HL-60/S4 treated with phorbol 12-myristate 13-acetate at 8.2 ng/mL for 4 days and 3 days (cell line): Measurements from ENCODE around the gene IL17REL.

Experiments
- in situ Hi-C: fragments of 300-500 bp; cut with MboI; formaldehyde crosslinking; loops from 2 replicates; pipeline ENCODE4 v1.15.0; 2022; ENCODE audit warnings: low sequenced_read_pairs

IL17REL gene

DNA sequence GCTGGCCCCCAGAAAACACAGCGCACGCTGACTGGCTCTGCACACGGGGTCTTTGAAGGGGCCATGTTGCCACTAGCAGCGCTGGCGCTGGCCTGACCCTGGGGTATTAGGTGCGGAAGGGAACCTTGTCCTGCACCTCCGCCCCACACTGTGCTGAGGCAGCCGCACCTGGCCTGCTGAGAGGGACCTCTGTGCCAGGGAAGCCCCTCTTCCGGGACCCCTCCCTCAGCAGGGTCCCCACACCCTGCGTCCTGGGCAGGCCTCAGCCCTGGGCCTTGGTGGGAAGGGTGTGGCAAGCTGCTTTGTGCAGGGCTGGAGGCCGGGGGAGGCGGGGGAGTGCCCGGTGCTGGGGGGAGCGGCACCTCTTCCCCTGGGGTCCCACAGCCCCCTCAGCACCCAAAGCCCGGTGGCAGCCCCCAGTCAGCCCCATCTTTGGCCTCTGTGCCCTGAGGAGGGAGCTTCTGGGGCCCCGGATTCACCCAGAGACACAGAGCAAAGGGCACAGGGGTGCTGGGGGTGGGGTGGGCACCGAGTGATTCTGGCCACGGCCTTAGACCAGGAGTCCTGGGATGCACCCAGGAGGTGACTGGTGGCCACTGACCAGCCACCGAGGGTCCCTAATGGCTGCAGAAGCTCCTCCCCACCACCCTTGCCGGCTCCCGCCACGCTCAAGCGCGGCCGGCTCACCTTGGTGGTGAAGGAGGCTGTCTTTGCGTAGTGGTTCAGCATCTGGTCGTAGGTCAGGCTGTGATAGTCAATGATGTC lies 34.1 kb upstream of the IL17REL start:
- in situ Hi-C loops, result loop anchor here (25.0 kb wide), 1 partner anchor 284 kb away; no protein-coding TSS in a partner anchor

DNA sequence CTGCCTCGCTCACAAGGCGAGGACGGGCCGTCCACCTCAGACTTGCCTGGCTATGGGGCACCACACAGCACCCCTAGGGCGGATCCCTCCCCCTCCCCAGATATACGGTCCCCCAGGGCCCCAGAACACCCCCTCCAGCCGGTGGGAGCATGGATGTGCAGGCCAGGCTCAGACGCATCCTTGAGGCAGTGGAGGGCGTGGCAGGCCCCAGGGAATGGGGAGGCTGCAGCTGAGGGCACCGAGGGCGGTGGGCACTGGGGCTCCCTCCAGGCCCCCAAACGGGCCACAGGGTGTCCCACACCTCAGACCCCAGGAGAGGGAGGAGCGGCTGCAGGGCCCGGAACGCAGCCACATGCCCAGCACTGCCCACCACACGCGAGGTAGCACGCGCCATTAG lies 33.5 kb upstream of the IL17REL start:
- in situ Hi-C loops, result loop anchor here (25.0 kb wide), 1 partner anchor 284 kb away; no protein-coding TSS in a partner anchor

DNA sequence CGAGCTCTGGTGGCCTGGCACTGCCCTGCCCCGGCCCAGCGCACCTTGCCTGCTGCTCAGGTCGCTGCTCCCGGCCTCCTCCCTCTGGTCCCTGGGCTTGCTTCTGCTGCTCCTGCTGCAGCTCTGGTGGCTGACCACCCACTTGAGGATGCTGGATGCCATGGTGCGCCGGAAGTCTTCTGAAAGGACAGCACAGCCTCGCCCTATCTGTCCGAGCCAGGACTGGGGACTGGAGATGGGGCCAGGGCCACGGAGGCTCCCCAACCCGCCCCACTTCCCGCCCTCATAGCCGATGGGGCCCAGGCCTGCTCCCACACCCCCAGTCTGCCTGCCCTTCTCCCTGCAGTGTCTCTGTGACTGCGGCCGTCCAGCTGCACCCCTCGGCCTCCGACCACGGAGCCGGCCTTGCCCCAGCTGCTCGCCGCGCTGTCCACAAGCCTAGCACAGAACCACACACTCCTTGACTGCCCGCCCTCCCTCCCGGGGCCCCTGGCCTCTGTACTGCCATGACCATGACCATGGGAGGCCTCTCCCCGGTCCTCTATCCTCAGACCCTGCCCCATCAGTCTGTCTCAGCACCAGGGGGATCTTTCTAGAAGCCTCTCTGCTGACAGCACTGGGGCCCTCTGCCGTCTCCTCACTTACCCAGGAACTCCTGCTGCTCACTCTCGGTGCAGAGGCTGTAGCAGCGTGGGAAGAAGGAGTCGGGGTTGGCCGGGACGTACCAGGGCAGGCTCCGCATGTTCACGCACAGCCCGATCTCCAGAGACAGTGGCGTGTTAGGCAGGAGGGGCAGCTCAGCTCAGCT lies 32.9 kb upstream of the IL17REL start:
- in situ Hi-C loops, result loop anchor here (25.0 kb wide), 1 partner anchor 283 kb away; no protein-coding TSS in a partner anchor

DNA sequence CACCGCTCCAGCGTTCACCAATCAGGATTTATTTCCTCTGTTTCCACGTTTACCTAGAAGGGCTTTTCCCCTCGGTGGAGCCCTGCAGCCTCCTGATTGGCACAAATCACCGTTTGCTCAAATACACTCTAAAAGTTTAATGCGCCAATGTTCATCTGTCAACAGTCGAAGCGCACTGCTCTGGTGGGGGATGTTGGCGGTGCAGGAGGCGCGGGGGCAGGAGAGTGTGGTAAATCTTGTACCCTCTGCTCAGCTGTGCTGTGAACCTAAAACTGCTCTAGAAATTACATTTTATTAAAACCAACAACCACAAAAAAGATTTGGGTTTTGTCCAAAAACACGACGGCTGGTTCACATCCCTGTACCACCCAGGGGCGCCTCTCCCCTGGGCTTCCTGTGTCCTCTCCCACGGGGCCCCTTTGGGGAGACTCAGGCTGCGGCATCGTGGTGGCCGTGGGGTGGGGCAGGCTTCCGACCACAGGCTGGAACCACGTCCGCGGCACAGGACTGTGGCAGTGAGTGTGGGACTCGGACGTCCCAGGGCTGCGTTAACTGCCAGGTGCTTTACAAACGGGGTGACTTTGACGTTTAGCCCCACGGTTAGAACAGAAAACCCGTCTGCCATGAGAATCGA lies 32.0 kb upstream of the IL17REL start:
- in situ Hi-C loops, result loop anchor here (25.0 kb wide), 1 partner anchor 282 kb away; no protein-coding TSS in a partner anchor

DNA sequence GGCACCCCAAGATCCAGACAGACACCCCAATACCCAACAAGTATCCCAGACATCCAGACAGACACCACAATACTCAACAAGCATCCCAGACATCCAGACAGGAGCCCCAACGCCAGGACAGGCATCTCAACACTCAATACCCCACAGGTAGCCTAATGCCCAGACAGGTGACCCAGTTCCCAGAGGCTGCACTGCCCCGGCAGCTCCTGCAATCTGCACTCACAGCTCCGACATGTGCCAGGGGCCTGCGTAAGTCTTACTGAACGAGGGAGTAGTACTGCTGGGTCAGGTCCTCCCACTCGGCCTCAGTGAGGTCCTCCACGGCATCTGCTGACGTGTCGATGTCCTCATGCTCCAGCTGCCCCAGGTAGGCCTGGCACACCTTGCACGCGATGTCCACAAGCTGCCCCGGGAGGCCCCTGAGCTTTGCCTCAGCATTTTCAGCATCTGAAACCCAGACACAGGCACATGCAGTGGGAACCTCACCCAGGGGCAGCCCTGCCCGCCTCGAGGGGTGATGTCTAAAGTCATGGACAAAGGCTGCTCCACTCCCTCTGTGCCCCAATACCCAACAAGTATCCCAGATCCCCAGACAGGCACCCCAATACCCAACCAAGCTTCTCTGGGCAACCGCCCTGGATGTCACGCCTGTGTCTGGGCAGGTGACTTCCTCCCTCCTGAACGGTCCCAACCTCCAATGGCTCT lies 28.9 kb upstream of the IL17REL start:
- in situ Hi-C loops, result loop anchor here (25.0 kb wide), 1 partner anchor 279 kb away; no protein-coding TSS in a partner anchor

DNA sequence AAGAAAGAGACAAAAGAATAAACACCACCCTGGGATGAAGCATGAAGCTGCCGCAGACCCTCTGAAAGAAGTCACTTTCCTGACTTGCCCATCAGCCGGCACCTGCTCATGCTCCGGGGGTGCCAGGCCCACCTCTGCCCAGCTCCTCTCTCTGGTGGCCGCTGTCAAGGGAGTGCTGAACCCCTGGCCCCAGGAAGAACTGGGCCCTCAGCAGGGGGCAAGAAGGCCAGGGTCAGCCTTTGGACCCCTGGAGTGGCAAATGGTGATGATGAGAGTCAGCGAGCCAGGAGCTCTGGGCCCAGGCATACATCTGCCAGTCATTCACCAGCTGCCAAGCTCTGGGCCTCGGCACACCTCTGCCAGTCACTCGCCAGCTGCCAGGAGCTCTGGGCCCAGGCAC lies 28.2 kb upstream of the IL17REL start:
- in situ Hi-C loops, result loop anchor here (25.0 kb wide), 1 partner anchor 278 kb away; no protein-coding TSS in a partner anchor

DNA sequence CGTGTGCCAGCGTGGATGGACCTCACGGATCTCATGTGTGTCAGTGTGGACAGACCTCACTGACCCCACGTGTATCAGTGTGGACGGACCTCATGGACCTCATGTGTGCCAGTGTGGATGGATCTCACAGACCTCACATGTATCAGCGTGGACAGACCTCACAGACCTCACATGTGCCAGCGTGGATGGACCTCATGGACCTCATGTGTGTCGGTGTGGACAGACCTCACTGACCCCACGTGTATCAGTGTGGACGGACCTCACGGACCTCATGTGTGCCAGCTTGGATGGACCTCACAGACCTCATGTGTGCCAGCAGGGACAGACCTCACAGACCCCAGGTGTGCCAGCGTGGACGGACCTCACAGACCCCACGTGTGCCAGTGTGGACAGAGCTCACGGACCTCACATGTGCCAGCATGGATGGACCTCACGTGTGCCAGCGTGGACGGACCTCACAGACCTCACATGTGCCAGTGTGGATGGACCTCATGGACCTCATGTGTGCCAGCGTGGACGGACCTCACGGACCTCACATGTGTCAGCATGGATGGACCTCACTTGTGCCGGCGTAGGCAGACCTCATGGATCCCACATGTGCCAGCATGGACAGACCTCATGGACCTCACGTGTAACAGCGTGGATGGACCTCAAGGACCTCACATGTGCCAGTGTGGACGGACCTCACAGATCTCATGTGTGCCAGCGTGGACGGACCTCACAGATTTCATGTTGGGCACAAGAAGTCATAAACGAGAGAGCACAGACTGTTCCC lies 27.3 kb upstream of the IL17REL start:
- in situ Hi-C loops, result loop anchor here (10.0 to 25.0 kb wide), 2 partner anchors 105 to 278 kb away; no protein-coding TSS in a partner anchor

DNA sequence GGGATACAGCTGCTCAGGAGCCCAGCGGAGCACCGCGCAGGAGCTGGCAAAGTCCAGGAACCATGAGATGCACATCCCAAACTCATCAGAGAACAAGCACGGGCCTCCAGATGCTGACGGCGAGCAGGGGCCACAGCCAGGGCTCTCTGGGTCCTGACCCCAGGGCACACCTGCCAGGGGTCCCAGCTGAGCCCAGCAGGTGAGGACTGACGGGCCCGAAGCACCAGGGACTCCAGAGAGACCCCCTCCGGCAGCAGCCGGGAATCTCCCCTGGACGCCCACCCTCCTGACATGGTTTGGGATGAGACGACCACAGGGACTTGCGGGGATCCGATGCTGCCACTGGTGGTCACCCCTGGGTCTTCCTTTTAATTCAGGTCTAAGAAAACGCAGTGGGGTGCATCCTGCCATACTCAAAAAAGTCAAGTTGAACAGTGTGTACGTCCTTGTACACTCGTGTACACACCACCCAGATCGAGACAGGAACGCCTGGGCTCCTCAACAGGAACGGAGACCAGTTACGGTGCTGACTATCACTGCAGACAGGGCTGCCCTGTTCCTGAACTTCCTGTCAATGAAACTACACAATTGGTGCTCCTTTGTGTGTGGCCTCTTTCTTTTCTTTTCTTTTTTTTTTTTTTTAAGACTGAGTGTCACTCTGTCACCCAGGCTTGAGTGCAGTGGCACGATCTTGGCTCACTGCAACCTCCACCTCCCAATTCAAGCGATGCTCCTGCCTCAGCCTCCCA lies 23.6 kb upstream of the IL17REL start:
- in situ Hi-C loops, result loop anchor here (10.0 to 25.0 kb wide), 2 partner anchors 101 to 274 kb away; no protein-coding TSS in a partner anchor

DNA sequence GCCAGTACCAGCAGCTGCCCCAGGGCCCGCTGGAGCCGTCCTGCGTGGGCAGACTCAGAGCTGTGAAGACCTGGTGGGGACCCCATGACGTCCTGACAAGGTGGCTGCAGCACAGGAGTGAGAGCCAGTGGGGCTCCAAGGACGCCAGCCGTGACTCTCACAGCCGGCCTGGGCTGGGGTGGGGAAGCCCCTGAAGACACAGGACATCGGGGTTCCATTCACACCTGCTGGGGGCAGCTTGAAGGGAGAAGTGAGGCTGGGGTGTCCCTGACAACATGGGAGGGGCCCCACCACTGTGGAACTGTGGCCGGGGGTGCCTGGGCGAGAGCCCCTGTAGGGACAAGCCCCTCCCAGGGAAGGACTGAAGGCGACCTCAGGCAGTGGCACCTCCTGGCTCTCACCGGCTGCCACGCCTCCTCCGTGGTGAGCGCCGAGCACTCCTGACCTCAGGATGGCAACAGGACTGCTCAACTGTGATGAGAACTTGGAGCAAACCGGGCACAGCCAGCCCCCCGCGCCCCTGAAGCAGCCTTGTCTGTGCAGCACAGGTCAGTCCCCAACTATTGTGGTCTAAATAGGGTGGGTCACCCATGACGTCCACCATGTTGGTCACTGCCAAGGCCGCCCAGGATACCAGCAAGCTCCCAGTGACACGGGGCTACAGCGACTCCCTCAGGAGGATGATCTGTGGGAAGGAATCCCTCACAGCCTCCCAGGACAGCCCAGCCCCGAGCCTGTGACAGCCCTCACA lies 22.7 kb upstream of the IL17REL start:
- in situ Hi-C loops, result loop anchor here (10.0 to 25.0 kb wide), 2 partner anchors 101 to 273 kb away; no protein-coding TSS in a partner anchor

DNA sequence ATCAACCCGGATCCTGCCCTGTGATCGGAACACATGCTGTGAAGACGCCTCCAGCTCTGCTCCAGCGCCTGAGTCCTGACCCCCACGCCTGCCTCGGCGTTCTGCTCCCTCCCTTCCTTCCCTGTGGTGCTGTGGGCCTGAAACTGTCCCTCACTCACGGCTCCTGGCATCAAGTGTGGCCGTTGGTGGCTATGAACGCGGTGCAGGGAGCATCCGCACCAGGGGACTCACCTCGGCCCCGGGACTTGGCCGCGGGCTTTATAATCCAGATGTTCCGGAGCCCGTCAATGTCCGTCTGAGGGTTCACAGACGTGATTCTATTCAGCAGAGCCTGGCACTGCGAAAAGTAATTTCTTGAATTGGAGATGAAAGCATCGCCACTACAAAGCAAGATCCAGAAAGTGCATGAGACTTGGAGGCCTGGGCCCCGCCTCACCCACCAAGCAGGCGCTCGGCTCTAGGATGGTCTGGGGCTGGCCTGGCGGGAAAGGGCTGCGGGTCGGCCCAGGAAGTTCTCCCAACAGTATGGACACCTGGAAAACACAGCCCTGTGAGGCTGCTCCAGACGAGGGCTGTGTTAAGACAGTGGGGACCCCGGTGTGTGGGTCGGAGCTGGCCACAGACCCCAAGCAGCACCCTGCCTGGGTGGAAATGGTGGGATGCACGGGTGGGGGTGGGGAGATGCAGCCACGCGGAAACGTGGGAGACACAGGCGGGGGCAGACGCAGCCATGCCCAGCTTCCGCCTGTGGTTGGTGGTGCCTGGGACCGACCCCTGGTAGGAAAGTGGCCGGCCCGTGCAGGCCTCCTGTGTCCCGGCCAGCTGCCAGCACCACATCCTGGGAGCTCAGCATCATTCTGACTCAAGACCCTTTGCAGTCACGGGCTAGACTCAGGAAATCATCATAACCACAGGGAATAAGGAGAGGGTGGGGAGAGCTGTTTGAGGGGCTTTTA lies 21.8 kb upstream of the IL17REL start:
- in situ Hi-C loops, result loop anchor here (10.0 to 25.0 kb wide), 2 partner anchors 100 to 272 kb away; no protein-coding TSS in a partner anchor

DNA sequence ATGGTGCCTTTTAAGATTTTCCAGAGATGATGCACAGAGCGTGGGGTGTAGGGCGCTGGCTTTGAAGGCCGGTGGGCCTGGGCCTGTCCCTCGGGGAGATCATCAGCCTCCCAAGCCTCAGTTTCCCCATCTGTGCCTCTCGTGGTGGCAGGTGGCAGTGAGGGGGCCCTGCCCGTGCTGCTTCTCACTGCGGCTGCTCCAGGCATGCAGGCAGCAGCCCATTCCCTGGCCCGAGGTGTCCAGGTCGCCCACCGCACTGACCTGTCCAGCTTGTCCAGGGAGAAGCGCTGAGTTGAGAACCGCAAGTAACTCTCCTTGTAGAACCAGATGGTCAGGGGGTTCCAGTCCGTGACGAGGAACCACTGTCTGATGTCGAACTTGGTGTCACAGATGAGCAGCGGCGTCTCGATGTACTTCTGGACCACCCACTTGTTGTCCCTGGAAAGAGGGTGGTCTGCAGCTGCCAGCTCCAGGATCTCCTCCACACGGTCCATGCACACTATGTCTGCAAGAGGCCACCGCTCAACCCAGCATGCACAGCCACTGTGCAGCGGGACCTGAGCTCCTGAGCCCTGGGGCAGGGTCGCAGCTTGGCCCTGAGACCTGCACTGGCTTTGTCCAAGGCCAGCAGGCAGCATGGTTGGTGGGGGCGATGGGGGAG lies 20.5 kb upstream of the IL17REL start:
- in situ Hi-C loops, result loop anchor here (10.0 to 25.0 kb wide), 2 partner anchors 98 to 271 kb away; no protein-coding TSS in a partner anchor

DNA sequence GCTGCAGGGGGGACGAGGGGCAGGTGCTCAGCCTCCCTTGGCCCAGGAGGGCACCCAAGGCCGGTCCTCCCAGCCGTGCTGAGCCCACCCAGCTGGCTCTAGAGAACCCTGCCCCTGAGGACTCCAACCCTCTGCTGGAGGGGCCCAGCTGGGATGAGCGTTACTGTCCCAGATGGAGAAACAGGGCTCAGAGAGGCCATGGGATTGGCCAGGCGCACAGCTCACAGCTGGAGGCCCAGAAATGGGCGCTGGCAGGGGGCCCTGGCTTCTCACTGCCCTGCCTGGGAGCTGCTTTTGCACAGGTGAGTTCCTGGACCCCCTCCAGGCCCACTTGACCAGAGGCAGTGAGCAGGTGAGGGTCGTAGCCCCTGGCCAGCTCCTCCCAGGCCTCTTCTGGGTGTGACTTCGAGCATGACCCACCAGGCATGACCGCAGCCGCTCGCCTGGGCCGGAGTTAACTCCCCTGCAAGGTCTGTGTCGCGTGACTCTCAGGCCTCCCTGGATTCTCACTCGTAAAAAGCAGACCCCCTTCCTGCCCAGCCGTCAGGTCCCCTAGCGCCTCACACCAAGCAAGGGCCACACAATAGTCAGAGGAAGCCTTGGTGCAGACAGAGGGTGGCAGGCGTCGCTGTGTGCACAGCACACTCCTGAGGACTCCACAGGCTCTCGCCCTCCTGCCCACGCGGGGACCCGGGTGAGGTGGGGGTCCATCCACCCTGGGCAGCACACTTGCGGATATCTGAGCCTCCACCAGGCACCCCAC lies 19.7 kb upstream of the IL17REL start:
- in situ Hi-C loops, result loop anchor here (10.0 to 25.0 kb wide), 2 partner anchors 97 to 270 kb away; no protein-coding TSS in a partner anchor

DNA sequence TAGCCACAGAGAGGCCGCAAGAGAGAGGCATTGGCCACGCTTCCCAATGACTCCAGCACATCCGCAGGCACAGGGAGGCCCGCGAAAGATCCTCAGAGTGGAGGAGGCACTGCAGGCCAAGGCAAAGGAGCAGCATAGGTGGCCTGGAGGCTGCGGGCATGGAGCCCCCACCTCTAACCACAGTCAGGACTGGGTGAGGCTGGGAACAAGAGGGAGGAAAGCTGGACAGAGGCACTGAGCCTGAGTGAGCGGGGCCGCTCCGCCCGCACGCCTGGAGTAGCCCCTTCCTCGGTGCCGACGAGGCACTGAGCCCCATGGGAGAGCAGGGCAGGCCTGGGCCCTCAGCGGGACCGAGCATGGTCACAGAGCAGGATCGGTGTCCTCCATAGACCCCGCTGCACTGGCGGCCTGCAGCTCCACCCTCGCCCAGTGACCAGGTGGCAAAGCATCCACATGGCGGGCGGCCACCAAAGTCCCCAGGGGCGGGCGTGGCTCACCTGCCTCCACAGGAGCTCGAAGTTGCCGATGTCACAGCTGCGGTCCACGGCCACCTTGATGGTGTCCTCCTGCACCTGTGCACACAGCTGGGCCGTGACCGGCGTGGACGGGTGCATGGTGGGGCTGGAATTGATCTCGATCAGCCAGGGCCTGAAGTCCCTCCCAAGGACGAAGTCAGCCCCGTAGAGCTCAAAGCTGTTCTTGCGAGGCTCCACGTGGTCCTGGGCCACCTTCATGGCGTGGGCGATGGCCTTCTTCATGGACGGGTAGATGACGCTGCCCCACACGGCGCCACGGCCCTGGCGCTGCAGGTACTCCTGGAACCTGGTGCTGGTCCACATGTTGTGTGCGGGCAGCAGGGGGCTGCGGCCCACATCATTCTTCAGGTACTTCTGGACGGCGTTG lies 18.9 kb upstream of the IL17REL start:
- in situ Hi-C loops, result loop anchor here (10.0 to 25.0 kb wide), 2 partner anchors 97 to 269 kb away; no protein-coding TSS in a partner anchor
